ENCODE results near the gene SFMBT2. TPM values are rescaled to one million over a fixed set of nuclear protein-coding genes. Genes with fewer than 3 reads are reported as not detected.

The SFMBT2 gene
- total RNA-seq, 4 donors from 2014 or later, result 2.6 to 26.4 (median 4.5) TPM

DNA sequence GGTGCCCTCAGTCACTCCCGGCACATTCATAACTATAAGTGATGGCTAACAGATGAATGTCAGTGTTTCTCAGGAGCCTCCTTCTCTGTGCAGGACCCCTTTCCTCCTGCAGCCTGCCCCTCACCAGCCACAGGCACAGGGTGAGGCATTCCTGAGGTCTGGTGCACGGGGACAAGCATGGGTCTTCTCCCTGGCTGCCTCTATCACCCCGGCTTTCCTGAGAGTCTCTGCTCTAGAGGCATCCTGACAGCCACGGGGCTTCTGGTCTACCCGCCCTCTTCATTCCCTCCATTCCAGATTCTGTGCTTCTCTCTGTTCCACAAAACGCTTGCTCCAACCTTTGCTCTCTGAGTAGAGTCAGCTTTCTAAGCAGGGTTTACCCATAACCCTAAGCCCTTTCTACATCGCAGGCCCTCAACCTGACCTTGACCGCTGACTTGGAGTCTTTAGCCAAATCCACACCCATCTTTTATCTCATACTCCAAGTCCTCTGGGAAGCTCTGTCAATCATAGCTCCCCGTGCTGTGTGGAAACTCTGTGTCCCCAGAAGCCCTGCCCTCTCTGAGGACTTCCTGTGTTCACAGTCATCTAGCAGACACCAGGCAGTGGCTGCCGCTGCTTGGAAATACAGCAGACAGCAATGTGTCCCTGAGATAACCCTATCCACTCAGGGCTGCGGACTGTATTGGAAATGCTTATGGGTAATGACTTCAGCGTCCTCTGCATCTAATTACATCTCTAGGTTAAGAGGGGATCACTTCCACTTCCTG lies 159.0 kb downstream of the SFMBT2 start:
- H3K27ac ChIP-seq, result no peak overlapping the region
- H3K9me3 ChIP-seq, result no peaks in the 10 kb centered on the region
- no peaks in the 10 kb centered on the region for H3K4me1 ChIP-seq
- DNase-seq, result no peak
- TF ChIP-seq POLR2A (IDR thresholded peaks at IDR 0.05), result no peak
- TF ChIP-seq, protein P1, sequence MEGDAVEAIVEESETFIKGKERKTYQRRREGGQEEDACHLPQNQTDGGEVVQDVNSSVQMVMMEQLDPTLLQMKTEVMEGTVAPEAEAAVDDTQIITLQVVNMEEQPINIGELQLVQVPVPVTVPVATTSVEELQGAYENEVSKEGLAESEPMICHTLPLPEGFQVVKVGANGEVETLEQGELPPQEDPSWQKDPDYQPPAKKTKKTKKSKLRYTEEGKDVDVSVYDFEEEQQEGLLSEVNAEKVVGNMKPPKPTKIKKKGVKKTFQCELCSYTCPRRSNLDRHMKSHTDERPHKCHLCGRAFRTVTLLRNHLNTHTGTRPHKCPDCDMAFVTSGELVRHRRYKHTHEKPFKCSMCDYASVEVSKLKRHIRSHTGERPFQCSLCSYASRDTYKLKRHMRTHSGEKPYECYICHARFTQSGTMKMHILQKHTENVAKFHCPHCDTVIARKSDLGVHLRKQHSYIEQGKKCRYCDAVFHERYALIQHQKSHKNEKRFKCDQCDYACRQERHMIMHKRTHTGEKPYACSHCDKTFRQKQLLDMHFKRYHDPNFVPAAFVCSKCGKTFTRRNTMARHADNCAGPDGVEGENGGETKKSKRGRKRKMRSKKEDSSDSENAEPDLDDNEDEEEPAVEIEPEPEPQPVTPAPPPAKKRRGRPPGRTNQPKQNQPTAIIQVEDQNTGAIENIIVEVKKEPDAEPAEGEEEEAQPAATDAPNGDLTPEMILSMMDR (IDR thresholded peaks at IDR 0.05), result no peak
- H3K27me3 ChIP-seq, result no peaks in the 10 kb centered on the region
- H3K36me3 ChIP-seq, result no peaks in the 10 kb centered on the region
- H3K4me3 ChIP-seq, result no peak overlapping the region

DNA sequence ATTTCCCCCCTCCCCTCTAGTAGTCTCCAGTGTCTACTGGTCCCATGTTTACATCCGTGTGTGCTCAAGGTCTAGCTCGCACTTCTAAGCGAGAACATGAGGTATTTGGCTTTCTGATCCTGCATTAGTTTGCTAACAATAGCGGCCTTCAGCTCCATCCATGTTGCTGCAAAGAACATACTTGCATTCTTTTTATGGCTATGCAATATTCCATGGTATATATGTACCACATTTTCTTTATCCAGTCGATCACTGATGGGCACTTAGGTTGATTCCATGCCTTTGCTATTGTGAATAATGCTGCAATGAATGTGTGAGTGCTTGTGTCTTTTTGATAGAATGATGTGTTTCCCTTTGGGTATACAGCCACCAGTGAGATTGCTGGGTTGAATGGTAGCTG lies 160.6 kb downstream of the SFMBT2 start:
- TF ChIP-seq, protein P1 (IDR thresholded peaks at IDR 0.05), result no peak
- no peak for TF ChIP-seq POLR2A (IDR thresholded peaks at IDR 0.05)
- no peak for DNase-seq

DNA sequence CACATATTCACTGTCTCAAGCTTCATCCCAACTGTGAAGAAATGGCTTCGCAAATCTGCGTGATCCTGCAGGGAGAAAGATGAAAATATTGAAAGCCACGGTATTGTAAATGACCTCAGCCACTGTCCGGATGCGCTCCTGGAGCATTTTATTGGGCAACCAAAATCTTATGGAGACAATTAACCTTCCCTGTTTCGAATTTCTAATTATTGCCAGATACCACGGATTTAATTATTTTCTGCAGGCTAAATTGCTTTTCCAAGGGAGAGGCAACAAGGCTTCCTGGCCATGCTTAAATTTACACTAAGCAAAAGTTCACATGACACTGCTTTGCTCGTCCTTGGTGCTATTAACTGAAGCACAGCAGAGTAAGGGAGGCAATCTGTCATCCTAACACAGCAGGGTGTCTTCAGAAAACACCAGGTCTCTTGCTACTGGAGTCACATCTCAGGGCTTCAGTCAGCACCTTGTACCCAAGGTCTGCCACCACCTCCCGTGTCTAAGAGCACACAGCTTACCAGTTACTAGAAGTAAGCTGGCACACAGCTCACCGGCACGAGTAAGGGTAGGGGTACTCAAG lies 162.2 kb downstream of the SFMBT2 start:
- DNase-seq, result no peak
- Histone ChIP-seq H3K4me3 (no peak overlapping the region), H3K27ac (no peak overlapping the region), H3K9me3 (no peaks in the 10 kb centered on the region), H3K27me3 (no peaks in the 10 kb centered on the region), H3K4me1 (no peaks in the 10 kb centered on the region), H3K36me3 (no peaks in the 10 kb centered on the region)
- TF ChIP-seq, protein P1 (IDR thresholded peaks at IDR 0.05), result no peak
- no peak for TF ChIP-seq POLR2A (IDR thresholded peaks at IDR 0.05)

More for the DNA sequence above, 160.6 kb downstream of the SFMBT2 start:
- Histone ChIP-seq H3K4me3 (no peak overlapping the region), H3K36me3 (no peaks in the 10 kb centered on the region), H3K27ac (no peak overlapping the region), H3K9me3 (no peaks in the 10 kb centered on the region), H3K4me1 (no peaks in the 10 kb centered on the region), H3K27me3 (no peaks in the 10 kb centered on the region)

DNA sequence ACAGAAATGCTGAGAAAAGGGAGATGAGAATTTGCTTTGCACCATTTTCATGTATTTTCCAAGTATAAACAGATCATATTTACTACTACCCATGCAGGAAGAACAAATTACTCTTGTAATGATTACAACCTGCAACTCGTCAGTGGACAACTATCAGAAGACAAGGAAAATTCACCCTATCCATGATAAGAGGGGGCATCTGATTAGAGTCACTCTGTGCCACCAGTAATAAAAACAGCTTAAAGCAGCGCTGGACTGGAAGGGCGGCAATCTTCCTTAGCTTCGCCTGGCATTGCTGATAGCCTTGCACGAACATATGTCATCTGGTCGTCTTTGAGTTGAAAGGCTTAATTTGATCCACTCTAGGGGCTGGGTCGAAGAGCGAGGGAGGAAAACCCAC lies 162.7 kb downstream of the SFMBT2 start:
- no peaks in the 10 kb centered on the region for H3K27me3 ChIP-seq
- H3K4me1 ChIP-seq, result no peaks in the 10 kb centered on the region
- no peak for DNase-seq
- TF ChIP-seq, protein P1 (IDR thresholded peaks at IDR 0.05), result no peak
- no peak overlapping the region for H3K27ac ChIP-seq
- H3K4me3 ChIP-seq, result no peak overlapping the region
- H3K9me3 ChIP-seq, result no peaks in the 10 kb centered on the region
- H3K36me3 ChIP-seq, result no peaks in the 10 kb centered on the region

DNA sequence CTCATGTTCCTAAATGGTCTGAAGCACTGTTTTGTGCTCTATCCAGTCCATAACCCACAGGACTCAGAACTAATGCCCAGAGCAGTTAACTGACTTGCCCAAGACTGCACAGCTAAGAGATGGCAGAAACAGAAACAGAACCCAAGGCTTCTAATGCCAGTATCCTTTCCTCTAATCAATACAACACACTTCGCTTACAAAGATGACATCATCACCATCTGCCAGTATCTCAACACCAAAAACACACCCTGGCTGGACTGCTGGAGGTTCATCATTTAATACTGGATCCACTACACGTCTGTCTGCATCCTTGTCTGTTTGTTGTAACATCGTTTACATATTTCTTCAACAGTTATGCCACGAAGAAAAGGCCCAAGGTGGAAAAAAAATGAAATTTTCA lies 165.3 kb downstream of the SFMBT2 start:
- Histone ChIP-seq H3K27me3 (no peaks in the 10 kb centered on the region), H3K36me3 (peaks cover 0 to 4% (median 0%) of the 10 kb centered on the region in 3 donors), H3K9me3 (no peaks in the 10 kb centered on the region), H3K27ac (no peak overlapping the region), H3K4me3 (no peak overlapping the region), H3K4me1 (no peaks in the 10 kb centered on the region)
- no peak for TF ChIP-seq POLR2A (IDR thresholded peaks at IDR 0.05)
- TF ChIP-seq, protein P1 (IDR thresholded peaks at IDR 0.05), result no peak
- DNase-seq, result no peak
